Activated naive CD4-positive, alpha-beta T cell treated with anti-CD3 and anti-CD28 coated beads, Interleukin-2, amount 10 ng/mL, durations not matched to agents 5 hours and 36 hours (primary cell): ENCODE data around the gene AK5. TPM values are rescaled to one million over a fixed set of nuclear protein-coding genes. Genes with fewer than 3 reads are reported as not detected.

Experiments used
- total RNA-seq, 2 experiments: library from RNA; stranded (reverse); gene quantifications; one replicate each; pipeline ENCODE4 v1.2.3, GENCODE V29; 2021

AK5 gene
- 1 to 10 TPM; 5.3 to 6.6 TPM for total RNA-seq

GRCh38 chr1:77281491-77282186 is at the start of gene AK5:
TSS of gene AK5 (plus strand) at chr1:77282019. CDS start at chr1:77282314, 295 bp downstream.

Other genes starting within 250 kb of the AK5 start
- gene PIGK, start 62.6 kb upstream of the AK5 start, total RNA-seq: 10 to 100 TPM; 20.4 to 21.2 TPM